HG02943 (cell line): Measurements from ENCODE around the gene MRPL55.
"Not testable (repeated sequence)": the region's sequence is repeated elsewhere in the genome, so short reads cannot be mapped to it uniquely, and the experiment has no call there.

Source experiments
- ATAC-seq: cut with Tn5 transposase; IDR thresholded peaks from one replicate; pipeline ENCODE4 v1.9.1; 2021; ENCODE audit warnings: mild to moderate bottlenecking, low read depth, moderate library complexity; ENCODE audit not compliant: unreplicated experiment

The MRPL55 gene

GRCh38 chr1:228125185-228125584, 16.1 kb upstream of the MRPL55 start:
- ATAC-seq: no peak

- no peak for ATAC-seq
Observed at GRCh38 chr1:228123505-228123904, 14.4 kb upstream of the MRPL55 start.

GRCh38 chr1:228122921-228123441, 13.9 kb upstream of the MRPL55 start:
- ATAC-seq: no peak

GRCh38 chr1:228120857-228121489, 11.9 kb upstream of the MRPL55 start:
- no peak for ATAC-seq

- no peak for ATAC-seq
Observed at GRCh38 chr1:228120351-228120750, 11.3 kb upstream of the MRPL55 start.

- no peak for ATAC-seq
Observed at GRCh38 chr1:228118040-228118439, 8.9 kb upstream of the MRPL55 start.

- ATAC-seq: no peak
Observed at GRCh38 chr1:228117335-228117734, 8.2 kb upstream of the MRPL55 start.

GRCh38 chr1:228114827-228115226, 5.7 kb upstream of the MRPL55 start:
- ATAC-seq: no peak

GRCh38 chr1:228112617-228113016, 3.5 kb upstream of the MRPL55 start:
- ATAC-seq: no peak

GRCh38 chr1:228112167-228112566, 3.1 kb upstream of the MRPL55 start:
- ATAC-seq: no peak

- not testable (repeated sequence) for ATAC-seq
Observed at GRCh38 chr1:228111315-228111714, 2.2 kb upstream of the MRPL55 start.

- ATAC-seq: no peak
Observed at GRCh38 chr1:228110556-228110955, 1.5 kb upstream of the MRPL55 start.

GRCh38 chr1:228109962-228110488, 926 bp upstream of the MRPL55 start:
- ATAC-seq: no peak

- no peak for ATAC-seq
Observed at GRCh38 chr1:228108742-228109072, 392 bp downstream of the MRPL55 start.

- ATAC-seq: no peak
Observed at GRCh38 chr1:228108055-228108690, 926 bp downstream of the MRPL55 start.

- ATAC-seq: no peak
Observed at GRCh38 chr1:228107636-228108035, 1.5 kb downstream of the MRPL55 start.

- ATAC-seq: no peak
Observed at GRCh38 chr1:228106800-228107054, 2.4 kb downstream of the MRPL55 start.

- ATAC-seq: no peak
Observed at GRCh38 chr1:228105996-228106799, 2.9 kb downstream of the MRPL55 start.

GRCh38 chr1:228105270-228105995, 3.7 kb downstream of the MRPL55 start:
- no peak for ATAC-seq

GRCh38 chr1:228104526-228105269, 4.4 kb downstream of the MRPL55 start:
- ATAC-seq: no peak
